Gastroesophageal sphincter (tissue), 3 donors: ENCODE data around the gene NUDT4.

Experiments
- CTCF ChIP-seq, 4 experiments: fragments of 200-600 bp in 2 of 4; fragments of 450-650 bp in 2 of 4; sonication (generic) in 1 of 4; IDR thresholded peaks; one replicate each; pipeline ENCODE4 v1.5.1; 2017 to 2019; ENCODE audit warnings: antibody characterized with exemption in 4 of 4, mild to moderate bottlenecking in 2 of 4, moderate library complexity in 2 of 4
- POLR2A ChIP-seq, 2 donors: fragments of 450-650 bp; IDR thresholded peaks; one replicate each; pipeline ENCODE4 v1.6.1; 2017; ENCODE audit warnings: antibody characterized with exemption in 2 of 2, mild to moderate bottlenecking in 2 of 2, moderate library complexity in 1 of 2

- TF ChIP-seq CTCF (IDR thresholded peaks at IDR 0.05) (no peak), POLR2A (IDR thresholded peaks at IDR 0.05) (no peak)
These were observed 29.6 kb downstream of the NUDT4 start for GRCh38 chr12:93407054-93407962.
